Natural killer cell (primary cell): Measurements from ENCODE around the gene MAN1C1. TPM values are rescaled to one million over a fixed set of nuclear protein-coding genes. Genes with fewer than 3 reads are reported as not detected.

Experiments
- ATAC-seq, 3 donors: fragments of 150-1000 bp in 2 of 3; fragments of 200-7000 bp in 1 of 3; cut with Tn5 transposase; 1 replicate in 1 of 3; 2 replicates in 2 of 3; pipeline ENCODE4 v1.10.0; 2021; ENCODE audit warnings: mild to moderate bottlenecking in 2 of 3, moderate library complexity in 2 of 3
- DNase-seq, 2 donors: peaks; one replicate each; pipeline versions ENCODE4 v3.0.0 to v3.0.0-alpha.2; 2013 to 2021; ENCODE audit warnings: mixed read lengths in 1 of 2
- H3K27ac ChIP-seq: one replicate; pipeline ENCODE4 v1.5.1; 2013; ENCODE audit warnings: mild to moderate bottlenecking, low read length
- H3K27me3 ChIP-seq: one replicate; pipeline ENCODE4 v1.6.1; 2013; ENCODE audit warnings: low read length; ENCODE audit not compliant: control insufficient read depth, insufficient read depth
- H3K36me3 ChIP-seq: one replicate; pipeline ENCODE4 v1.6.1; 2013; ENCODE audit warnings: low read length; ENCODE audit not compliant: control insufficient read depth, insufficient read depth
- H3K4me1 ChIP-seq: one replicate; pipeline ENCODE4 v1.6.1; 2013; ENCODE audit warnings: low read length; ENCODE audit not compliant: control insufficient read depth, insufficient read depth
- H3K4me3 ChIP-seq: one replicate; pipeline ENCODE4 v1.5.1; 2013; ENCODE audit warnings: low read length
- H3K9me3 ChIP-seq: one replicate; pipeline ENCODE4 v1.6.1; 2013; ENCODE audit warnings: low read length; ENCODE audit not compliant: control insufficient read depth, insufficient read depth
- H3K27ac Mint-ChIP-seq, 2 donors: one replicate each; pipeline ENCODE4 v1.8.0; 2022; ENCODE audit warnings: mild to moderate bottlenecking in 2 of 2, mixed read lengths in 2 of 2, moderate library complexity in 1 of 2
- H3K27me3 Mint-ChIP-seq, 2 donors: one replicate each; pipeline ENCODE4 v1.8.0; 2022; ENCODE audit warnings: low read depth in 2 of 2, mixed read lengths in 2 of 2
- H3K36me3 Mint-ChIP-seq: one replicate; pipeline ENCODE4 v1.8.0; 2022; ENCODE audit warnings: mixed read lengths
- H3K4me1 Mint-ChIP-seq, 2 donors: one replicate each; pipeline ENCODE4 v1.8.0; 2022; ENCODE audit warnings: mixed read lengths in 2 of 2
- H3K4me3 Mint-ChIP-seq: one replicate; pipeline ENCODE4 v1.8.0; 2022; ENCODE audit warnings: mild to moderate bottlenecking, moderate library complexity, mixed read lengths
- H3K9me3 Mint-ChIP-seq, 2 donors: one replicate each; pipeline ENCODE4 v1.8.0; 2022; ENCODE audit warnings: mixed read lengths in 2 of 2
- CTCF ChIP-seq: fragments of 200-600 bp; IDR thresholded peaks from one replicate; pipeline ENCODE4 v1.8.0; 2022; ENCODE audit warnings: antibody characterized with exemption
- WGBS: methylation state at CpG from one replicate; pipeline ENCODE4 v1.1.7; 2013; ENCODE audit warnings: missing lambda C conversion rate; ENCODE audit not compliant: insufficient coverage; 5-methylcytosine and 5-hydroxymethylcytosine counted together
- intact Hi-C: fragments of 100-400 bp; cut with micrococcal nuclease; formaldehyde crosslinking; loops from one replicate; pipeline ENCODE4 v1.14.2; 2022
- total RNA-seq, 4 donors: library from RNA; stranded (reverse); fragments of 120-200 nt in 1 of 4; gene quantifications; one replicate each; pipeline versions ENCODE4 v1.2.3 to v1.2.4, GENCODE V29; 2013 to 2022

Gene MAN1C1
- total RNA-seq, 3 donors from 2014 or later (not counting 1 experiment from before 2014, with no cell fraction given): 3.6 to 7.5 (median 7.1) TPM

- Histone ChIP-seq H3K27ac (no peak overlapping the region), H3K36me3 (no peaks in the 10 kb centered on the region), H3K9me3 (no peaks in the 10 kb centered on the region), H3K4me3 (no peak overlapping the region), H3K4me1 (peaks cover 2% of the 10 kb centered on the region), H3K27me3 (peaks cover 16% of the 10 kb centered on the region)
- DNase-seq (no peak), ATAC-seq (no peak)
- Mint-ChIP-seq H3K27me3 (peaks cover 48 to 83% of the 10 kb centered on the region in 2 donors), H3K4me1 (no peaks in the 10 kb centered on the region), H3K9me3 (no peaks in the 10 kb centered on the region), H3K36me3 (no peaks in the 10 kb centered on the region), H3K4me3 (no peak overlapping the region), H3K27ac (no peak overlapping the region)
- TF ChIP-seq CTCF: no peak
- 95% methylated on average over 8 of the region's 8 CpGs for WGBS
- intact Hi-C loops: no loop called here
Measured at GRCh38 chr1:25725482-25725881, 108.9 kb downstream of the MAN1C1 start.

GRCh38 chr1:25727088-25727487, 110.5 kb downstream of the MAN1C1 start:
- WGBS: 89% methylated on average over 7 of the region's 8 CpGs
- intact Hi-C loops: no loop called here
- no peak for ATAC-seq
- Histone ChIP-seq H3K27ac (no peak overlapping the region), H3K4me3 (no peak overlapping the region), H3K27me3 (peaks cover 27% of the 10 kb centered on the region), H3K36me3 (no peaks in the 10 kb centered on the region), H3K9me3 (no peaks in the 10 kb centered on the region), H3K4me1 (peaks cover 14% of the 10 kb centered on the region)
- Mint-ChIP-seq H3K9me3 (no peaks in the 10 kb centered on the region), H3K36me3 (no peaks in the 10 kb centered on the region), H3K27ac (no peak overlapping the region), H3K27me3 (peaks cover 60 to 74% of the 10 kb centered on the region in 2 donors), H3K4me3 (no peak overlapping the region), H3K4me1 (peaks cover 7 to 10% of the 10 kb centered on the region in 2 donors)
- no peak for TF ChIP-seq CTCF
- DNase-seq: no peak

- Histone ChIP-seq H3K4me3 (no peak overlapping the region), H3K36me3 (no peaks in the 10 kb centered on the region), H3K9me3 (no peaks in the 10 kb centered on the region), H3K4me1 (peaks cover 14% of the 10 kb centered on the region), H3K27ac (no peak overlapping the region), H3K27me3 (peaks cover 33% of the 10 kb centered on the region)
- Mint-ChIP-seq H3K36me3 (no peaks in the 10 kb centered on the region), H3K9me3 (no peaks in the 10 kb centered on the region), H3K27ac (no peak overlapping the region), H3K4me1 (peaks cover 7 to 10% of the 10 kb centered on the region in 2 donors), H3K27me3 (peaks cover 55 to 72% of the 10 kb centered on the region in 2 donors), H3K4me3 (no peak overlapping the region)
- intact Hi-C loops: no loop called here
- ATAC-seq: no peak
- DNase-seq: no peak
- 83% methylated on average over 12 of the region's 12 CpGs for WGBS
- no peak for TF ChIP-seq CTCF
Measured at GRCh38 chr1:25727635-25728286, 111.2 kb downstream of the MAN1C1 start.
